ENCODE measurements around the gene MIX23.
A peak's percentile ranks its signal among the peaks of the same experiment; 100 is the strongest.
"Not testable (repeated sequence)": the region's sequence is repeated elsewhere in the genome, so short reads cannot be mapped to it uniquely, and the experiment has no call there.

MIX23 gene

GRCh38 chr3:122392868-122393844, 10.1 kb upstream of the MIX23 start:
- DNase-seq (ENCODE audit: low spot score), result peak; percentile 70

- no peak for DNase-seq (ENCODE audit: low spot score)
These were observed 8.8 kb upstream of the MIX23 start for GRCh38 chr3:122391681-122392446.

GRCh38 chr3:122390665-122391064, 7.6 kb upstream of the MIX23 start:
- no peak for DNase-seq (ENCODE audit: low spot score)

- DNase-seq (ENCODE audit: low spot score), result no peak
These were observed 6.9 kb upstream of the MIX23 start for GRCh38 chr3:122389892-122390291.

- no peak for DNase-seq (ENCODE audit: low spot score)
These were observed 6.2 kb upstream of the MIX23 start for GRCh38 chr3:122389197-122389596.

- no peak for DNase-seq (ENCODE audit: low spot score)
These were observed 4.7 kb upstream of the MIX23 start for GRCh38 chr3:122387709-122388108.

- DNase-seq (ENCODE audit: low spot score), result peak; percentile 96
These were observed 1.0 kb upstream of the MIX23 start, which contains the start of gene FAM162A for GRCh38 chr3:122383771-122384697. Gene FAM162A, plus strand, starts transcription at chr3:122384182. Its CDS starts 84 bp downstream, at chr3:122384266.

GRCh38 chr3:122377975-122378374, 5.1 kb downstream of the MIX23 start:
- DNase-seq (ENCODE audit: low spot score), result no peak

- no peak for DNase-seq (ENCODE audit: low spot score)
These were observed 9.0 kb downstream of the MIX23 start for GRCh38 chr3:122374034-122374433.

GRCh38 chr3:122366379-122366749, 16.7 kb downstream of the MIX23 start:
- DNase-seq (ENCODE audit: low spot score), result no peak

- DNase-seq (ENCODE audit: low spot score), result not testable (repeated sequence)
These were observed 17.3 kb downstream of the MIX23 start for GRCh38 chr3:122365582-122366378.

- no peak for DNase-seq (ENCODE audit: low spot score)
These were observed 18.0 kb downstream of the MIX23 start for GRCh38 chr3:122365073-122365472.

GRCh38 chr3:122364490-122364889, 18.5 kb downstream of the MIX23 start:
- DNase-seq (ENCODE audit: low spot score), result no peak

- no peak for DNase-seq (ENCODE audit: low spot score)
These were observed 21.0 kb downstream of the MIX23 start for GRCh38 chr3:122362026-122362425.

- DNase-seq (ENCODE audit: low spot score), result no peak
These were observed 24.4 kb downstream of the MIX23 start for GRCh38 chr3:122358703-122359032.

GRCh38 chr3:122357828-122358702, 25.0 kb downstream of the MIX23 start:
- DNase-seq (ENCODE audit: low spot score), result no peak

- peak; percentile 13 for DNase-seq (ENCODE audit: low spot score)
These were observed 26.6 kb downstream of the MIX23 start for GRCh38 chr3:122356402-122356801.

- DNase-seq (ENCODE audit: low spot score), result peak; percentile 7
These were observed 27.4 kb downstream of the MIX23 start for GRCh38 chr3:122355612-122356011.

GRCh38 chr3:122353893-122354401, 29.1 kb downstream of the MIX23 start:
- DNase-seq (ENCODE audit: low spot score), result no peak

- no peak for DNase-seq (ENCODE audit: low spot score)
These were observed 29.8 kb downstream of the MIX23 start for GRCh38 chr3:122353215-122353614.
